Skin epidermis (tissue), 12 donors: ENCODE results near the gene KRT3.

ENCODE experiments used
- H3K27ac ChIP-seq, 21 experiments: fragments of 200-600 bp; sonication (generic) in 11 of 21; one replicate each; pipeline ENCODE4 v1.5.0; 2020; ENCODE audit warnings: mild to moderate bottlenecking in 3 of 21, inconsistent platforms in 2 of 21, moderate library complexity in 2 of 21
- H3K4me3 ChIP-seq, 7 experiments: fragments of 200-600 bp; sonication (generic) in 2 of 7; one replicate each; pipeline ENCODE4 v1.5.0; 2020; ENCODE audit warnings: inconsistent platforms in 2 of 7, mild to moderate bottlenecking in 2 of 7, moderate library complexity in 1 of 7

KRT3 gene

DNA sequence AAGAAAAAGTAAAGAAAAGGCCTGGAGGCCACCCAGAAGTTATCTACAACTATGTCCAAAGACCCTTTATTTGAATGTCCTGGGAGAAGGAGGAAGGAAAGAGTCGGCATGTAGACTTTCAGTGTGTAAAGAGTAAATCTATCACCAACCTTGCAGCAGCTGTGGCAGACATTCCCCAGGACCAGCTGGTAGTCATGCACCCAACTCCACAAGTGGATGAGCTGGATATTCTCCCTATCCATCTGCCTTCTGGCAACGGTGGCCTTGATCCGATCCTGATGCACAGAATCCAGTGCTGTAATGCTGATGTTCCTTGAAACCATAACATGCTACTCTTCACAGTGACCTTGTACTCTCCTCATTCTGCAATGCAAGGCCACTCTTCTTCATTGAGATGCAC is 46.1 kb downstream of the KRT3 start:
- no peak overlapping the region for H3K4me3 ChIP-seq

DNA sequence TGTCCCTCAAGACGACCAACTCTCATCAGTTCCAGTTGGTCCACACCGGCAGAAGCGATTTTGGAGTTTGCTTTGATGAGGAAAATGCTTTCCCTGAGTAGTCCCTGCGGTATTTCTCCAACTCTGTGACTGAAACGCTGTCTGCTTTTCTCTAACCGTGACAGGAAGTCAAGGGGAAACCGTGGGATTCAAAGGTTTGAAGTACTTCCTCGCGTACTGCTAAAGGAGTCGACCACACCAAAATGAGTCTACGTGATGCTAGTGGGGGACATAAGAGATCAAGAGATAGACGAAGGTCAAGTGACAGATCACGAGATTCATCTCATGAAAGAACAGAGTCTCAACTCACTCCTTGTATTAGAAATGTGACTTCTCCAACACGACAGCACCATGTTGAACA is 47.3 kb downstream of the KRT3 start:
- Histone ChIP-seq H3K4me3 (no peak overlapping the region), H3K27ac (no peak overlapping the region)

More for the DNA sequence above, 46.1 kb downstream of the KRT3 start:
- no peak overlapping the region for H3K27ac ChIP-seq

DNA sequence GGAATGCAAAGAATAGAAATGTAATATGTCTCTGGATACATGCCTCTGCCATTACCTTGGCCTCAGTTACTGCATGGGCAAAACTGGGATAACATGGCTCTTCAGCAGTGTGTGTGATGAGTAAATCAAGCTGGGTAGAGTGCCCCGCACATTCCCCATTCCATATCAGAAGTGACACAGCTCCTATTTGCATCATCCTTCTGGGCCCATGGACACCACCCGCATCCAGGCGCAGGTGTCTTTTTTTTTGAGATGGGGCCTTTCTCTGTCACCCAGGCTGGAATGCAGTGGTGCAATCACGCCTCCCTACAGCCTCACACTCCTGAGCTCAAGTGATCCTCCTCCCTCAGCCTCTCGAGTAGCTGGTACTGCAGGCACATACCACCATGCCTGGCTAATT is 50.4 kb downstream of the KRT3 start:
- H3K4me3 ChIP-seq: no peak overlapping the region
- H3K27ac ChIP-seq: no peak overlapping the region

DNA sequence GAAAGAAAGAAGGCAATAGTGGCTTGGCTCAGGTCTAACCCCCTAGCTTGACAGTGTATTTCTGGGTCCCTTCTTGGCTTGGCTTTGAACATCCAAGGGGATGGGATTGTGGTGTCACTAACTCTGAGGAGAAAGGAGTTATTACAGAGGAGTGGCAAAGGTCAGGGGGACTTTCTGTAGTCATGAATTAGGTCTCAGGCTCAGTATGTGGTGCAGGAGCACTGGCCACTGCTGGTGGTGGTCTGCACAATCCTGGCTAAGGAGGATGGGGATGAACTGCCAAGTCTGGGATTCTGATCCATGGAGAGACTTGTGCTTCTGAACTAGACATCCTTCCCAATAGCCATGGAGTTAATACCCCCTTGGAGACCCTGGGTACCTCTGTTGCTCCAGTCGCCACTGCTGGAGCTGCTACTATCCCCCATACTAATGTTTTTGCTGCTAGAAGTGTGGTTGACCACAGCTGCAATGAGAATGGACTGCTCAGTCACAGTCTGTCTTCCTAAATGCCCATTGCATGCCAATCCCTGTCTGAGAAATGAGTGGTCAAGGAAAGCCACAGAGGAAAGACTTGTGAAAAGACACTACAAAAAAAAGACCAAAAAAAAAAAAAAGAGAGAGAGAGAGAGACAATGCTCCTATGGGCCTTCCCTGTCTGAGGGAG is 51.3 kb downstream of the KRT3 start:
- Histone ChIP-seq H3K4me3 (no peak overlapping the region), H3K27ac (no peak overlapping the region)

DNA sequence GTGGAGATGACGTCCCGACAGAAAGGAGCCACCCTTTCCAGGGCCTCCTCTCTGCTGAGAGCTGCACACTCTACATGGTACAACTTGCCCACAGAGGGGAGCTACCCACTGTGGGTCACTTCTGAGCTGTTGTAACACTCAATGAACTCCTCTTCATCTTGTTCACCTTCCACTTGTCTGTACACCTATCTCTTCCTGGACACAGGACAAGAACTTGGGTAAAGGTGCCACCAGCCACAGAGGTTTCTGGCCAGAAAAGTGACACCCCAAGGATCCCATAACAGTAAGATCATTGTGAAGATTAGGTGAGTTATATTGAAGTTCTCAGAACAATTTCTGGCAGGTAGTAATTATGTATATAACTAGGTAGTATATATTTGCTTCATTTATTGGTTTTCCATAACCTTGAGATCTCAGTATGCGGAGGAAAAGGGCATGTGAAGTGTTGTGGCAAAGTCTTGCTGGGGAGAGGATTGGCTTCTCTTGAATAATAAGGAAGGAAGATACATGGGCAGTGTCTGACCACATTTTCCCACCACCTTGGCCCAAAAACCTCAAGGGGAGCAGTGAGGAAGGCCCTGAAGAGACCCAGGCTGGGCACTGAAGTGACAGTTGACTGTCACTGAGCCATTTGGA is 53.0 kb downstream of the KRT3 start:
- H3K4me3 ChIP-seq: no peak overlapping the region

DNA sequence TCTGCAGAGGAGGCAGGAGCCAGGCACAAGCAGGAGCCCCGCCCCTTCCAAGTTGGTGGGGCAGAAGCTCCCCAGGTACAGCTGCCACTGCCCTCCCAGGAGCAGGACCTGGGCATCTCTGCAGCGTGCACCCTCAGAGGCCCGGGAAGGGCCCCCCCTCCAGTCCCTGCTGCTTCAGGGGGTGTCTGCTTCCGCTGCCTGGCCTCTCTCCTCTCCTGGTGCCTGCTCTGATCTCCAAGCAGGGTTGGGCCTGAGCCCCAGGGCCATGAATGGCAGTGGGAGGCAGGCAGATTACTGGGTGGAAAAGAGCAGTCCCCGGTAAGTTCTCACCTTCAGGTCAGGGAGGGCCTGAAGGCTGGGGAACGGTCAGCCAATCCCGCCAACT is 53.7 kb downstream of the KRT3 start:
- Histone ChIP-seq H3K4me3 (no peak overlapping the region), H3K27ac (no peak overlapping the region)

More for the DNA sequence above, 53.0 kb downstream of the KRT3 start:
- no peak overlapping the region for H3K27ac ChIP-seq

DNA sequence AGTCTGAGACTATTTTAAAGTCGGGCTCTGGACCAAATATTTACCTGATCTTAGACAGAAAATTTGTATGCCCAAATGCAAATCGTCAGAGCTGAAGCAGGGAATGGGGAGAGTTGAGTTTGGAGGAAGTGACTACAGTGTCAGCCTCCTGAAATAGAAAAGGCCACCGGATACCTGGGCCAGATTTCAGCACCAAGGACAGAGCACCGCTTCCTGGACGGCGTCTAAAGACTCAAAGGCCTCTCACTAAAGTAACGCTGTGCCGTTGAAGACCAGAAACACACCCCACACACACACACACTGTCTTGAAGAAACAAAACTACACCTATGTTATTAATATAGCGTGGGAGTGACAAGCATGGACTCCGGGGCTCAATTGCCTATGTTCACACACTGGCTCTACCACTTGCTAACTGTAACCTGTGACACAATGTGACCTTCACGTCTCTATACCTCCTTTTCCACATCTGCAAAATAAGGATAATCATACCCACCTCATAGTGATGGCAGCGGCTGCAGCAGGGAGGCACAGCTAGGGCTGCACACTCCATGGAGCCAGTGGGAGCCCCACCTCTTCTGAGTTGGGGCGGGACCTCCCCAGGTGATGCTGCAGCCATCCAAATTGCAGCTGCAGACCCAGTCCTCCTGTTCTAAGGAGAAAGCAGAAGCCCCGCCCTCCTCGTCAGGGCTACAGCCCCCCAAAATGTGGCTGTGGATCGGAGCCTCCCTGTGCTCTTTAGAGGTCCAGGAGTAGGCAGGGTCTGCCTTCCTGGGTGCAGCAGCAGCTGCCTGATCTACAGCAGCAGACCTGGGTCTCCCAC is 54.3 kb downstream of the KRT3 start:
- no peak overlapping the region for H3K27ac ChIP-seq

DNA sequence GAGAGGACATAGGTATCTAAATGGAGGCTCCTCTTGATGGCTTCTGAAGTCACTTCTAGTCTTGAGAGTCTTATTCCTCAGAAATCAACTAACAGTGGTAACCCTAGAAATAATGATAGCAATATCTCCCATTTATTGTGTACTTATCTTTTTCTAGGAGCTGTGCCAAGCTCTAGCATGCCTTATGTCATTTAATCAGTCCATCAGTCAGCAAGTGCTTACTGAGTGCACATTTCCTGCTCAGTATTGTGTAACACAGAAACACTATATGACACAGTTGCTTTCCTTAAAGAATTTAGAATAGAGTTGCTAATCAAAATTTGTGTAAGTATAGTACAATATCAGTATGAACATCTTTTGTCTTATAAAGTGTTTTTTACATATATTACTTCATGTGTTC is 55.3 kb downstream of the KRT3 start:
- no peak overlapping the region for H3K27ac ChIP-seq

More for the DNA sequence above, 54.3 kb downstream of the KRT3 start:
- no peak overlapping the region for H3K4me3 ChIP-seq

DNA sequence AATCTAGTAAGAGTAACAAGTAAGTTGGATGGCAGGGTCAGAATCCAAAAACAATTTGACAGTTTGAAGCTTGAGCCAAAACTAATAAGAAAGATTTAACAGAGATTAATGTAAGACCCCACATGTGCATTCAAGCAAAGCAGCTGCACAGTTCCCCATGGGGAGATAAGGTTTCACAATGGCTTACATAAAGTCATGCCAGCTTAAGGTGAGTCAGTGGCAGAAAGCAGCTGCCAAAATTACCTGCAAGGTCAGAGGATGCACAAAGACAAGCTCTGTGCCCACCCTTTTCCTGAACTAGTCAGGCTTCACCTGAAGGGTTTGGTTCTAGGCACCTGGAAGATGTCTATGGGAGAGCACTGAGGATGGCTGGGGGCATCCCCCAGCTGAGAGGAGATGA is 56.0 kb downstream of the KRT3 start:
- Histone ChIP-seq H3K27ac (no peak overlapping the region), H3K4me3 (no peak overlapping the region)

More for the DNA sequence above, 55.3 kb downstream of the KRT3 start:
- no peak overlapping the region for H3K4me3 ChIP-seq
